Measurements from ENCODE around the gene ABCB11. TPM values are rescaled to one million over a fixed set of nuclear protein-coding genes. Genes with fewer than 3 reads are reported as not detected.

Gene ABCB11
- total and polyA plus RNA-seq, 2 of the 4 experiments (the other 2 are of a cell fraction) = not detected

DNA sequence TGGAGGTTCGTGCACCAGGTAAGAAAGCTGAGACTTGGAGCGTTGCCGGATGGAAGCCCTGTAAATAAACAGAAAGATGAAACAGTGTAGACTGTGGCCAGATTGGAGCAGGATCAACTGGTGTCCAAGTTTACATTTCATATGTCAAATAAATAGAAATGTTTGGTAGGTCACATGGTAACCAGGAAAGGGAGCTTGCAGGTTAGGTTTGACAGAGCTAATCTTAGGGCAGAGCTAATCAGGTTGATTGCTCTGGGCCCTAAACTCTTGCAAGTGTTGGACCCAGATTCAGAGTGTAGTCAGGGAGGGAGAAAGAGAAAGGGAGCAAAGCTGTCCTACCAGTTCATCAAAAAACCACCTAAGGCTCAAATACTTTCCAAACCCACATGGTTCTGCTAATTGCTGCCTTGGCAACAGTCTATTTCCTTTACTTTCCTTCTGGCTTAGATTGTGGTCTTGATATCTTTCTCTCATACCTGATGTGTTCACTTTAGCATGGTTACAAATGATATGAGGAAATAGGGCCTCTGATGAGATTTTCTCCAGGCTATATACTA is 66.8 kb downstream of the ABCB11 start:
- no peak overlapping the region for H3K18ac ChIP-seq (ENCODE audit: low read depth, low read length)
- H3K4ac ChIP-seq (ENCODE audit: low read depth, low read length) = no peak overlapping the region
- H3K27ac ChIP-seq (ENCODE audit: insufficient read depth, low read length) = no peak overlapping the region
- no peak overlapping the region for H2BK120ac ChIP-seq (ENCODE audit: low read depth, low read length)
- no TSS peak for BruUV-seq (replicated peaks)
- no peak overlapping the region for H4K8ac ChIP-seq (ENCODE audit: low read depth in 2 of 2, low read length in 2 of 2)
- no peaks in the 10 kb centered on the region for H3K9me3 ChIP-seq (ENCODE audit: control insufficient read depth, insufficient read depth, low read length)
- no peaks in the 10 kb centered on the region for H3K27me3 ChIP-seq (ENCODE audit: control insufficient read depth, insufficient read depth, low read length)
- in situ Hi-C loops (cut with MboI; ENCODE audit: low sequenced_read_pairs) = no loop called here
- H2BK15ac ChIP-seq (ENCODE audit: low read depth, low read length) = no peak overlapping the region
- ChIA-PET POLR2A (ENCODE audit: unreplicated experiment) (no interaction called here), CTCF (no interaction called here)
- H3K14ac ChIP-seq (replicated peaks; ENCODE audit: low read depth, low read length) = no peak overlapping the region
- no peak overlapping the region for H3K4me2 ChIP-seq (ENCODE audit: low read depth, low read length)
- no peaks in the 10 kb centered on the region for H3K36me3 ChIP-seq (ENCODE audit: control insufficient read depth, insufficient read depth, low read length)
- no peak overlapping the region for H2AK5ac ChIP-seq (ENCODE audit: low read depth, low read length)
- TF ChIP-seq FOS (IDR thresholded peaks at IDR 0.05; ENCODE audit: low read depth, low read length) = no peak
- no peak for TF ChIP-seq MAZ (IDR thresholded peaks at IDR 0.05; ENCODE audit: borderline replicate concordance, low read depth, low read length)
- no peak for TF ChIP-seq RAD21 (IDR thresholded peaks at IDR 0.05; ENCODE audit: low read length)
- no peak for TF ChIP-seq CEBPB (IDR thresholded peaks at IDR 0.05; ENCODE audit: low read depth, low read length)
- TF ChIP-seq, protein P1, sequence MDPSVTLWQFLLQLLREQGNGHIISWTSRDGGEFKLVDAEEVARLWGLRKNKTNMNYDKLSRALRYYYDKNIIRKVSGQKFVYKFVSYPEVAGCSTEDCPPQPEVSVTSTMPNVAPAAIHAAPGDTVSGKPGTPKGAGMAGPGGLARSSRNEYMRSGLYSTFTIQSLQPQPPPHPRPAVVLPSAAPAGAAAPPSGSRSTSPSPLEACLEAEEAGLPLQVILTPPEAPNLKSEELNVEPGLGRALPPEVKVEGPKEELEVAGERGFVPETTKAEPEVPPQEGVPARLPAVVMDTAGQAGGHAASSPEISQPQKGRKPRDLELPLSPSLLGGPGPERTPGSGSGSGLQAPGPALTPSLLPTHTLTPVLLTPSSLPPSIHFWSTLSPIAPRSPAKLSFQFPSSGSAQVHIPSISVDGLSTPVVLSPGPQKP (IDR thresholded peaks at IDR 0.05; ENCODE audit: borderline replicate concordance, low read depth, low read length) = no peak
- TF ChIP-seq RCOR1 (IDR thresholded peaks at IDR 0.05; ENCODE audit: insufficient replicate concordance, low read length) = no peak
- no peak for TF ChIP-seq MAFK (IDR thresholded peaks at IDR 0.05; ENCODE audit: low read depth, low read length)
- no peak for TF ChIP-seq CTCF (conservative IDR thresholded peaks at IDR 0.05; ENCODE audit: low read depth, low read length)
- TF ChIP-seq NFE2L2 (IDR thresholded peaks at IDR 0.05; ENCODE audit: low read depth, low read length) = no peak
- H2AK9ac ChIP-seq (replicated peaks; ENCODE audit: low read depth, low read length, poor library complexity) = no peak overlapping the region
- no peak overlapping the region for H3K23ac ChIP-seq (ENCODE audit: low read depth, low read length)
- dilution Hi-C loops (cut with HindIII; ENCODE audit: low sequenced_read_pairs, unreplicated experiment) = no loop called here
- no peak overlapping the region for H2BK5ac ChIP-seq (ENCODE audit: low read depth, low read length, poor library complexity, severe bottlenecking)
- no peak overlapping the region for H3K9ac ChIP-seq (ENCODE audit: low read depth, low read length)
- no peak overlapping the region for H2AFZ ChIP-seq (replicated peaks; ENCODE audit: low read length, poor library complexity)
- WGBS, 2 experiments (ENCODE audit: extremely low coverage in 2 of 2, insufficient read length in 1 of 2) = 80% methylated on average over 1 of the region's 3 CpGs; no CpG with 5 or more reads in 1 of the 2 experiments
- H4K5ac ChIP-seq (ENCODE audit: low read depth, low read length) = no peak overlapping the region
- H4K91ac ChIP-seq (ENCODE audit: insufficient read depth, low read depth, low read length) = no peak overlapping the region
- no peak overlapping the region for H2BK20ac ChIP-seq (ENCODE audit: low read depth, low read length)
- intact Hi-C loops (cut with micrococcal nuclease) = no loop called here
- H3K56ac ChIP-seq (ENCODE audit: extremely low read depth, insufficient read depth, low read length) = no peak overlapping the region
- no peaks in the 10 kb centered on the region for H4K20me1 ChIP-seq (ENCODE audit: insufficient read depth, low read length)
- DNase-seq = no peak
- H3K9me1 ChIP-seq (ENCODE audit: insufficient read depth, low read length) = no peaks in the 10 kb centered on the region
- H3K4me3 ChIP-seq (ENCODE audit: insufficient read depth, low read depth, low read length) = no peak overlapping the region
- ATAC-seq (ENCODE audit: low read depth) = no peak
- H3K79me1 ChIP-seq (ENCODE audit: low read depth in 1 of 2, low read length in 2 of 2) = no peaks in the 10 kb centered on the region
- no peaks in the 10 kb centered on the region for H3K4me1 ChIP-seq (ENCODE audit: control insufficient read depth, insufficient read depth, low read length)

Measured in IMR-90 (cell line).